Tibial nerve (tissue), 3 donors: ENCODE measurements around the gene ASTN2.

ENCODE experiments used
- CTCF ChIP-seq, 5 experiments: fragments of 200-600 bp in 3 of 5; fragments of 450-650 bp in 2 of 5; sonication (generic) in 3 of 5; IDR thresholded peaks; one replicate each; pipeline ENCODE4 v1.5.1; 2016 to 2019; ENCODE audit warnings: antibody characterized with exemption in 5 of 5, mild to moderate bottlenecking in 3 of 5, moderate library complexity in 2 of 5
- POLR2A ChIP-seq, 2 donors: fragments of 450-650 bp; IDR thresholded peaks; one replicate each; pipeline ENCODE4 v1.6.1; 2017; ENCODE audit warnings: antibody characterized with exemption in 2 of 2, mild to moderate bottlenecking in 2 of 2, moderate library complexity in 2 of 2

- TF ChIP-seq CTCF (IDR thresholded peaks at IDR 0.05) (no peak), POLR2A (IDR thresholded peaks at IDR 0.05) (no peak)
These were observed 949.8 kb downstream of the ASTN2 start for GRCh38 chr9:116464987-116465571.
